ENCODE results near the gene DPH2. TPM values are rescaled to one million over a fixed set of nuclear protein-coding genes. Genes with fewer than 3 reads are reported as not detected.

Gene DPH2
- polyA plus RNA-seq, 1 of the 3 experiments (the other 2 are of a cell fraction): 76.9 TPM

GRCh38 chr1:43953361-43953760, 16.4 kb upstream of the DPH2 start:
- WGBS (ENCODE audit: low lambda C conversion rate): 84% methylated on average over 3 of the region's 3 CpGs
- H4K20me1 ChIP-seq (ENCODE audit: insufficient read depth): peaks cover 6% of the 10 kb centered on the region; the same call in 1 of the 2 replicates
- H3K27me3 ChIP-seq (ENCODE audit: insufficient read depth): no peaks in the 10 kb centered on the region
- H3K9ac ChIP-seq: no peak overlapping the region
- H3K4me3 ChIP-seq (ENCODE audit: low read depth in 2 of 2, low read length in 1 of 2): no peak overlapping the region
- no peak overlapping the region for H2AFZ ChIP-seq (ENCODE audit: low read depth)
- peaks cover under 1% of the 10 kb centered on the region; the same call in 1 of the 2 replicates for H3K79me2 ChIP-seq (ENCODE audit: insufficient read depth)
- ChIA-PET POLR2A (no interaction called here), CTCF (interaction anchor here (0.7 to 1.3 kb wide), 5 partner anchors 19 to 423 kb away, joined by 3 read pairs; partner anchors contain the start of gene CCDC24)
- TF ChIP-seq MXI1 (IDR thresholded peaks at IDR 0.05; ENCODE audit: low read depth, low read length): no peak
- TF ChIP-seq GATA2 (CRISPR knock-in tag; IDR thresholded peaks at IDR 0.05): no peak
- no peak for TF ChIP-seq TAF1 (IDR thresholded peaks at IDR 0.05; ENCODE audit: borderline replicate concordance, low read depth, low read length)
- TF ChIP-seq RCOR1 (IDR thresholded peaks at IDR 0.05; ENCODE audit: low read length): no peak
- TF ChIP-seq POLR2AphosphoS5 (IDR thresholded peaks at IDR 0.05; ENCODE audit: low read depth, low read length): no peak
- no peak for TF ChIP-seq EP300 (IDR thresholded peaks at IDR 0.05; ENCODE audit: borderline replicate concordance in 1 of 2, low read depth in 1 of 2, low read length in 1 of 2)
- no peak for TF ChIP-seq MAX (IDR thresholded peaks at IDR 0.05; ENCODE audit: low read depth)
- TF ChIP-seq CHD2 (IDR thresholded peaks at IDR 0.05; ENCODE audit: low read length, partially characterized antibody): no peak
- no peak for TF ChIP-seq JUND (IDR thresholded peaks at IDR 0.05)
- TF ChIP-seq NRF1 (IDR thresholded peaks at IDR 0.05; ENCODE audit: low read depth, low read length): no peak
- no peak for TF ChIP-seq GABPA (IDR thresholded peaks at IDR 0.05; ENCODE audit: low read depth)
- no peak for TF ChIP-seq FOXM1 (IDR thresholded peaks at IDR 0.05; ENCODE audit: low read depth)
- TF ChIP-seq IRF3 (IDR thresholded peaks at IDR 0.05; ENCODE audit: low read depth, low read length): no peak
- TF ChIP-seq RXRA (IDR thresholded peaks at IDR 0.05; ENCODE audit: borderline replicate concordance, low read depth): no peak
- no peak for TF ChIP-seq TEAD4 (IDR thresholded peaks at IDR 0.05; ENCODE audit: borderline replicate concordance, insufficient read depth)
- no peak for TF ChIP-seq MEF2A (IDR thresholded peaks at IDR 0.05; ENCODE audit: borderline replicate concordance, low read depth)
- TF ChIP-seq SIN3A (IDR thresholded peaks at IDR 0.05; ENCODE audit: borderline replicate concordance, low read depth, low read length): no peak
- TF ChIP-seq, protein P1, sequence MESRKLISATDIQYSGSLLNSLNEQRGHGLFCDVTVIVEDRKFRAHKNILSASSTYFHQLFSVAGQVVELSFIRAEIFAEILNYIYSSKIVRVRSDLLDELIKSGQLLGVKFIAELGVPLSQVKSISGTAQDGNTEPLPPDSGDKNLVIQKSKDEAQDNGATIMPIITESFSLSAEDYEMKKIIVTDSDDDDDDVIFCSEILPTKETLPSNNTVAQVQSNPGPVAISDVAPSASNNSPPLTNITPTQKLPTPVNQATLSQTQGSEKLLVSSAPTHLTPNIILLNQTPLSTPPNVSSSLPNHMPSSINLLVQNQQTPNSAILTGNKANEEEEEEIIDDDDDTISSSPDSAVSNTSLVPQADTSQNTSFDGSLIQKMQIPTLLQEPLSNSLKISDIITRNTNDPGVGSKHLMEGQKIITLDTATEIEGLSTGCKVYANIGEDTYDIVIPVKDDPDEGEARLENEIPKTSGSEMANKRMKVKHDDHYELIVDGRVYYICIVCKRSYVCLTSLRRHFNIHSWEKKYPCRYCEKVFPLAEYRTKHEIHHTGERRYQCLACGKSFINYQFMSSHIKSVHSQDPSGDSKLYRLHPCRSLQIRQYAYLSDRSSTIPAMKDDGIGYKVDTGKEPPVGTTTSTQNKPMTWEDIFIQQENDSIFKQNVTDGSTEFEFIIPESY (IDR thresholded peaks at IDR 0.05; ENCODE audit: borderline replicate concordance, low read depth): no peak
- TF ChIP-seq, protein P2, sequence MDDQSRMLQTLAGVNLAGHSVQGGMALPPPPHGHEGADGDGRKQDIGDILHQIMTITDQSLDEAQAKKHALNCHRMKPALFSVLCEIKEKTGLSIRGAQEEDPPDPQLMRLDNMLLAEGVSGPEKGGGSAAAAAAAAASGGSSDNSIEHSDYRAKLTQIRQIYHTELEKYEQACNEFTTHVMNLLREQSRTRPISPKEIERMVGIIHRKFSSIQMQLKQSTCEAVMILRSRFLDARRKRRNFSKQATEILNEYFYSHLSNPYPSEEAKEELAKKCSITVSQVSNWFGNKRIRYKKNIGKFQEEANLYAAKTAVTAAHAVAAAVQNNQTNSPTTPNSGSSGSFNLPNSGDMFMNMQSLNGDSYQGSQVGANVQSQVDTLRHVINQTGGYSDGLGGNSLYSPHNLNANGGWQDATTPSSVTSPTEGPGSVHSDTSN (IDR thresholded peaks at IDR 0.05): no peak
- TF ChIP-seq, protein P3, sequence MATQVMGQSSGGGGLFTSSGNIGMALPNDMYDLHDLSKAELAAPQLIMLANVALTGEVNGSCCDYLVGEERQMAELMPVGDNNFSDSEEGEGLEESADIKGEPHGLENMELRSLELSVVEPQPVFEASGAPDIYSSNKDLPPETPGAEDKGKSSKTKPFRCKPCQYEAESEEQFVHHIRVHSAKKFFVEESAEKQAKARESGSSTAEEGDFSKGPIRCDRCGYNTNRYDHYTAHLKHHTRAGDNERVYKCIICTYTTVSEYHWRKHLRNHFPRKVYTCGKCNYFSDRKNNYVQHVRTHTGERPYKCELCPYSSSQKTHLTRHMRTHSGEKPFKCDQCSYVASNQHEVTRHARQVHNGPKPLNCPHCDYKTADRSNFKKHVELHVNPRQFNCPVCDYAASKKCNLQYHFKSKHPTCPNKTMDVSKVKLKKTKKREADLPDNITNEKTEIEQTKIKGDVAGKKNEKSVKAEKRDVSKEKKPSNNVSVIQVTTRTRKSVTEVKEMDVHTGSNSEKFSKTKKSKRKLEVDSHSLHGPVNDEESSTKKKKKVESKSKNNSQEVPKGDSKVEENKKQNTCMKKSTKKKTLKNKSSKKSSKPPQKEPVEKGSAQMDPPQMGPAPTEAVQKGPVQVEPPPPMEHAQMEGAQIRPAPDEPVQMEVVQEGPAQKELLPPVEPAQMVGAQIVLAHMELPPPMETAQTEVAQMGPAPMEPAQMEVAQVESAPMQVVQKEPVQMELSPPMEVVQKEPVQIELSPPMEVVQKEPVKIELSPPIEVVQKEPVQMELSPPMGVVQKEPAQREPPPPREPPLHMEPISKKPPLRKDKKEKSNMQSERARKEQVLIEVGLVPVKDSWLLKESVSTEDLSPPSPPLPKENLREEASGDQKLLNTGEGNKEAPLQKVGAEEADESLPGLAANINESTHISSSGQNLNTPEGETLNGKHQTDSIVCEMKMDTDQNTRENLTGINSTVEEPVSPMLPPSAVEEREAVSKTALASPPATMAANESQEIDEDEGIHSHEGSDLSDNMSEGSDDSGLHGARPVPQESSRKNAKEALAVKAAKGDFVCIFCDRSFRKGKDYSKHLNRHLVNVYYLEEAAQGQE (IDR thresholded peaks at IDR 0.05; ENCODE audit: low read depth, low read length): no peak
- H3K36me3 ChIP-seq (replicated peaks in 1 of 2; ENCODE audit: control insufficient read depth in 1 of 2, insufficient read depth in 2 of 2, low read length in 1 of 2): peaks cover 0 to 39% of the 10 kb centered on the region in 2 experiments
- H3K9me2 ChIP-seq: no peaks in the 10 kb centered on the region
- no peaks in the 10 kb centered on the region for H3K9me3 ChIP-seq
- H3F3A ChIP-seq (replicated peaks; ENCODE audit: insufficient read depth): no peaks in the 10 kb centered on the region
- no peak overlapping the region for H3K4me2 ChIP-seq
- DNase-seq: no peak
- H3K4me1 ChIP-seq (ENCODE audit: control insufficient read depth in 1 of 2, insufficient read depth in 2 of 2, low read depth in 1 of 2, low read length in 1 of 2): peaks cover 4 to 14% of the 10 kb centered on the region in 2 experiments
- no peak overlapping the region for H3K27ac ChIP-seq (ENCODE audit: low read depth in 2 of 2, low read length in 1 of 2)

Data from SK-N-SH (cell line).